Ectodermal cell (in vitro differentiated cells): ENCODE data around the gene COMP.
"Not testable (repeated sequence)": the region's sequence is repeated elsewhere in the genome, so short reads cannot be mapped to it uniquely, and the experiment has no call there.

ENCODE experiments used
- H3K27ac ChIP-seq: 2 replicates; pipeline ENCODE4 v1.7.0; 2013; ENCODE audit warnings: mild to moderate bottlenecking, low read depth, low read length; ENCODE audit not compliant: insufficient read depth, poor library complexity, severe bottlenecking
- H3K27me3 ChIP-seq: 2 replicates; pipeline ENCODE4 v1.7.0; 2013; ENCODE audit warnings: mild to moderate bottlenecking, low read length; ENCODE audit not compliant: insufficient read depth, control insufficient read depth, poor library complexity, severe bottlenecking
- H3K36me3 ChIP-seq: one replicate; pipeline ENCODE4 v1.7.0; 2013; ENCODE audit warnings: low read length; ENCODE audit not compliant: control insufficient read depth, insufficient read depth
- H3K4me1 ChIP-seq: one replicate; pipeline ENCODE4 v1.7.0; 2013; ENCODE audit warnings: low read length; ENCODE audit not compliant: control insufficient read depth, insufficient read depth
- H3K4me3 ChIP-seq: 2 replicates; pipeline ENCODE4 v1.7.0; 2013; ENCODE audit warnings: low read depth, low read length, control low read depth; ENCODE audit not compliant: insufficient read depth
- H3K9me3 ChIP-seq: 2 replicates; pipeline ENCODE4 v1.7.0; 2013; ENCODE audit warnings: mild to moderate bottlenecking, low read length, moderate library complexity; ENCODE audit not compliant: control insufficient read depth
- WGBS, 2 experiments: methylation state at CpG; one replicate each; pipeline ENCODE4 v1.1.7; 2013; ENCODE audit warnings: missing lambda C conversion rate in 2 of 2; 5-methylcytosine and 5-hydroxymethylcytosine counted together

COMP gene

GRCh38 chr19:18737337-18737953, 53.7 kb downstream of the COMP start:
- Histone ChIP-seq H3K27ac (peak overlapping the region; percentile 36), H3K36me3 (no peaks in the 10 kb centered on the region), H3K27me3 (no peaks in the 10 kb centered on the region), H3K4me1 (peaks cover 24% of the 10 kb centered on the region), H3K4me3 (no peak overlapping the region), H3K9me3 (no peaks in the 10 kb centered on the region)
- WGBS, 2 experiments, result 48 to 53% methylated on average over 9 to 10 of the region's 10 CpGs

GRCh38 chr19:18736415-18737336, 54.4 kb downstream of the COMP start:
- peaks cover 23% of the 10 kb centered on the region for H3K4me1 ChIP-seq
- no peaks in the 10 kb centered on the region for H3K27me3 ChIP-seq
- no peak overlapping the region for H3K27ac ChIP-seq
- H3K36me3 ChIP-seq, result no peaks in the 10 kb centered on the region
- no peaks in the 10 kb centered on the region for H3K9me3 ChIP-seq
- 92 to 94% methylated on average over 27 of the region's 27 CpGs for WGBS, 2 experiments
- no peak overlapping the region for H3K4me3 ChIP-seq

- no peak overlapping the region for H3K27ac ChIP-seq
- H3K4me1 ChIP-seq, result peaks cover 17% of the 10 kb centered on the region
- no peaks in the 10 kb centered on the region for H3K9me3 ChIP-seq
- no peaks in the 10 kb centered on the region for H3K36me3 ChIP-seq
- WGBS, 2 experiments, result 92 to 94% methylated on average over 9 of the region's 9 CpGs
- H3K4me3 ChIP-seq, result no peak overlapping the region
- H3K27me3 ChIP-seq, result no peaks in the 10 kb centered on the region
Observed at GRCh38 chr19:18735752-18736151, 55.4 kb downstream of the COMP start.

GRCh38 chr19:18735324-18735723, 55.8 kb downstream of the COMP start:
- 94% methylated on average over 14 of the region's 14 CpGs for WGBS, 2 experiments
- Histone ChIP-seq H3K27ac (no peak overlapping the region), H3K4me1 (peaks cover 13% of the 10 kb centered on the region), H3K4me3 (no peak overlapping the region), H3K27me3 (no peaks in the 10 kb centered on the region), H3K36me3 (no peaks in the 10 kb centered on the region), H3K9me3 (no peaks in the 10 kb centered on the region)

- H3K36me3 ChIP-seq, H3K27ac ChIP-seq, H3K27me3 ChIP-seq, H3K9me3 ChIP-seq, H3K4me3 ChIP-seq: not testable (repeated sequence)
- WGBS, 2 experiments, result 90 to 95% methylated on average over 11 of the region's 11 CpGs
- peaks cover 11% of the 10 kb centered on the region for H3K4me1 ChIP-seq
Observed at GRCh38 chr19:18733762-18734332, 57.3 kb downstream of the COMP start.

DNA sequence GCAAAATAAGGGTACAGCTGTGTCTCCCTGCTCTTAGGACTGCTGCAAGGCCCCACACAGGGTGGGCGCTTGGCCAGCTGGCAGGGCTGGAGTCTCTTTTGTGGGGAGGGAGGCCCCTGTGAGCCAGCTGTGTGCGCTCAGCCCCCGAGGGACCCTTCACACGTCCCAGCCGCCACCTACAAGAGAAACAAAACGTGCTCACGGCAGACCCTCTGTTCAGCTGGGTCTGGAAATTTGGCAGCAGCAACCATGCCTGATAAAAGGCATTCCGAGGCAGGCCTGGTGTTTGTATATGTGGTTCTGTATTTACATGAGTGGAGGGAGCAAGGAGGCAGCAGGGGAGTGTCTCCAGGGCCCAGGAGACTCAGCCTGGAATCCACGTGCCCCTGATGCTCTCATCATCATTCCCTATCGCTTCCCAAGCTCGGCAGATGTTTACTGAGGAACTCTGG, 57.9 kb downstream of the COMP start:
- H3K4me1 ChIP-seq, result peaks cover 11% of the 10 kb centered on the region
- H3K9me3 ChIP-seq, result no peaks in the 10 kb centered on the region
- H3K4me3 ChIP-seq, result no peak overlapping the region
- WGBS, 2 experiments, result 85 to 92% methylated on average over 11 of the region's 11 CpGs
- no peak overlapping the region for H3K27ac ChIP-seq
- H3K27me3 ChIP-seq, result no peaks in the 10 kb centered on the region
- no peaks in the 10 kb centered on the region for H3K36me3 ChIP-seq
